Right lobe of liver (tissue), 4 donors: ENCODE results near the gene CENPP.

Source experiments
- POLR2A ChIP-seq: fragments of 450-650 bp; IDR thresholded peaks from one replicate; pipeline ENCODE4 v1.6.1; 2017; ENCODE audit warnings: antibody characterized with exemption, mild to moderate bottlenecking
- TF ChIP-seq, protein P1 (sequence below), 4 donors: fragments of 200-600 bp in 3 of 4; fragments of 450-650 bp in 1 of 4; IDR thresholded peaks; one replicate each; pipeline versions ENCODE4 v1.5.1 to v1.8.0; 2016 to 2022; ENCODE audit warnings: antibody characterized with exemption in 4 of 4, mild to moderate bottlenecking in 2 of 4
- donor health status: DM: no; HTN: no; CAD: no.
- donor health status: DM: no; HTN: no; CAD: no.
- donor health status: DM: no; HTN: yes; CAD: no.

DNA sequence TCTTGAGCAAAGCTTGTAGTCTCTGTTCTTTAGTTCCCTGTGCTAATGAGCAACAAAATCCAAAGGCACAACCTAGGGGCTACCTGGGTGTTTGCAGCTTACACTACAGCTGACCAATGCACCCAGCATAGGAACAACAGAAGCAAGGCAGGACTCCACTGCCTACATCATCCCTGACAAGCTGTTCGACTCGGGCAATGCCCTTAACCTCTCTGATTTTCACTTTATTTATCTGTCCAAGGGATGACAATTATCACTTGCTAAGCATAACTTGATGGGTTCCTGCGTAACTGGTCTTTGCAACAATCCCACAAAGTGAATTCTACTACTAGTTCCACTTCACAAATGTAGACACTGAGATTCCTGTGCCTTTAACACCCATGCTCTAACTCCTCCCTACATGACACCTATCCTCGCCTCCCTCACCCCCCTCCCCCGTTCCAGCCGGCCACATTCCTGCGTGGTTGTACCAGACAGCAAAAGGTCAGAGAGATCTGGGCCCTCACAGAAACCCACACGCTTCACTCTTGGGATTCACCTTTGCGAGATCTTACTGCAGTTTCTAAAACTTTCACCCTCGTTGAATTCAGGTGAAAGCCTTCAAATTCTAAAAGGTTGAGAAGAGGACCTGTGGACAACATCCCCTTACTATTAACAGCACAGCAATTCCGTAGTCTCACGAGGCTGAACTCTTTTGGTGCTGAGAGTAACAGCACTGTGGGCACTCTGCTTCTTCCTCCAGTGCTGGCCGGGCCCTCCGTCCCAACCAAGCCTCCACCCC lies 343.2 kb downstream of the CENPP start:
- TF ChIP-seq, protein P1, sequence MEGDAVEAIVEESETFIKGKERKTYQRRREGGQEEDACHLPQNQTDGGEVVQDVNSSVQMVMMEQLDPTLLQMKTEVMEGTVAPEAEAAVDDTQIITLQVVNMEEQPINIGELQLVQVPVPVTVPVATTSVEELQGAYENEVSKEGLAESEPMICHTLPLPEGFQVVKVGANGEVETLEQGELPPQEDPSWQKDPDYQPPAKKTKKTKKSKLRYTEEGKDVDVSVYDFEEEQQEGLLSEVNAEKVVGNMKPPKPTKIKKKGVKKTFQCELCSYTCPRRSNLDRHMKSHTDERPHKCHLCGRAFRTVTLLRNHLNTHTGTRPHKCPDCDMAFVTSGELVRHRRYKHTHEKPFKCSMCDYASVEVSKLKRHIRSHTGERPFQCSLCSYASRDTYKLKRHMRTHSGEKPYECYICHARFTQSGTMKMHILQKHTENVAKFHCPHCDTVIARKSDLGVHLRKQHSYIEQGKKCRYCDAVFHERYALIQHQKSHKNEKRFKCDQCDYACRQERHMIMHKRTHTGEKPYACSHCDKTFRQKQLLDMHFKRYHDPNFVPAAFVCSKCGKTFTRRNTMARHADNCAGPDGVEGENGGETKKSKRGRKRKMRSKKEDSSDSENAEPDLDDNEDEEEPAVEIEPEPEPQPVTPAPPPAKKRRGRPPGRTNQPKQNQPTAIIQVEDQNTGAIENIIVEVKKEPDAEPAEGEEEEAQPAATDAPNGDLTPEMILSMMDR (IDR thresholded peaks at IDR 0.05), result no peak
- peak; percentile 75 for TF ChIP-seq POLR2A
